C1 segment of cervical spinal cord (tissue), 14 donors: ENCODE measurements around the gene ACAA2.

Experiments
- DNase-seq, 14 donors: peaks; one replicate each; lab custom pipeline; 2025; lab: John Stamatoyannopoulos, UW

Gene ACAA2

DNA sequence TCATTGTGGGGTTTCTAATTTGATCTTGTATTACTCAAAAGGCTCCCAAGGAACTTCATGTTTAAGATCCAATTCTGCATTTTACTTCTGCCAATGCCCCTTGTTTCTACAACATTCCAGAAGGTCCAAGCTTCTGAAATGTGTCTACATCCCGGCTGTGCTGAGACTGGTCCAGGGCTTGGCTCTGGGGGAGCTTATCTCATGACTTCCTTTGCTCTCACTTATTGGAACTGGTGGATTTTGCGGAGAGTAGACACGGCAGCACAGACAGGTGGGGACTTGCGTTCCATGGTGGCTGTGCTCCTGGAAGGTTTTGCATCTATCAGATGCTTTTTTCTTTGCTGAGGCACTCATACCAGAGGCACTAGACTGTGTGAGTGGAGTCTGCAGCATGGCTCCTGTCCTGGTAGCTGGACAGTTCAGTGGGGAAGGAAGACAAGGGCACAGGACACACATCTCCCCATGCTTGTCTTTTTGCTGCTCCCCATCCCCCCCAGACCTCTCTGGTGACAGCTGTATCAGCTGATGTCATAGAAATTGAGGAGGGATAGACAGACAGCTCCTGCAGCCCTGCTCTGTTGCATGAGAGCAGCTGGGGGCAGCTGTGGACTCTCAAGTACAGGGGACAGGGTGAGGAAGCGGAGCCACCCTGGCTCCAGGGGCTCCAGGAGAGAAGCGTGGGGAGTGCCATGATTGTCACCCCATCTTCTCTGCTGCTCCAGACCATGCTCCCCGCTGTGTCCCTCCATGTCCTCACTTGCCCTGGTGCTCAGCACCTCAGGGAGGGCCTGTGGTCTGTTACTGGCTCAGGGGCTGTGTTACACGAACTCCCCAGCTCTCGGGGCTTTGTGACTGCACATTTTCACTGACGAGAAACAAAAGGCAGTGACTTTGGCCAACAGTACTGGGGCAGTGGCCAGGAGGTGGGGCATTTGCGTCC lies 46.0 kb downstream of the ACAA2 start:
- no peak for DNase-seq

DNA sequence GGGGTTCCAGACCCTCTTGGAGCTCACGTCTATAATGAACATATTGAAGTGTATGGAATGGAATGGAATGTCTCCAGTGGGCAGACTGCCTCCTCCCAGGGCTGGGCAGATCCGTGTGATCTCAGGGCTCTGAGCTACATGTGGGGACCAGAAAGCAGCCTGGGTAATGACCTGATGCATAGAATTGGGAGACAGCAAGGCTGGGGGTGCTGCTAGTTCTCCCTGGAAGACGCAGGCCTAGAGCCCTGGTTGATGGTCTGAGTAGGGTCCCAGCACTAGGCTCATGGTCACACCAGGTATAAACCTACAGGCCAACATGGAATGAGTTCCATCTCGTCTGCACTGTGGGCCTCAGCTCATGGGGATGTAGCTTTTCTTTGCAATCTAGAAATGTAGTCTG lies 46.7 kb downstream of the ACAA2 start:
- DNase-seq = no peak

DNA sequence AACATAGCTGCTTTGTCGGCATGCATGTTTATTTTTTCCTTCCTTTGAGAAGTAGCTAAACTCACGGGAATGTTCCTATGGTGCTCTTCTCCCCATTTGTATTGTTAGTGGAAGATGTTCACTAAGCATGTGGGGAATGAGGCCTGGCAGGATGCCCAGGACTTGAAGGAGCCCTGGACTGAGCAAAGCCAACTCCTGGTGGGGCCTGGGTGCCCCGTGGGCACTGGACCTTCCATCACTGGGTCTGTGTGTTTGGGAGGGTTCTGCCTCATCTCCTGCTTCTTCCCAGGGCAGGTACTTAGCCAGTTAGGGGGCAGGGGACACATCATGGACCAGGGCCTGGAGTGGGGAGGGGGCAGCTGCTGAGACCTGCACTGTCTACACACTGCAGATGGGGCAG lies 49.3 kb downstream of the ACAA2 start:
- DNase-seq = no peak

- no peak for DNase-seq
Measured at GRCh38 chr18:49763590-49763989, 49.7 kb downstream of the ACAA2 start.

DNA sequence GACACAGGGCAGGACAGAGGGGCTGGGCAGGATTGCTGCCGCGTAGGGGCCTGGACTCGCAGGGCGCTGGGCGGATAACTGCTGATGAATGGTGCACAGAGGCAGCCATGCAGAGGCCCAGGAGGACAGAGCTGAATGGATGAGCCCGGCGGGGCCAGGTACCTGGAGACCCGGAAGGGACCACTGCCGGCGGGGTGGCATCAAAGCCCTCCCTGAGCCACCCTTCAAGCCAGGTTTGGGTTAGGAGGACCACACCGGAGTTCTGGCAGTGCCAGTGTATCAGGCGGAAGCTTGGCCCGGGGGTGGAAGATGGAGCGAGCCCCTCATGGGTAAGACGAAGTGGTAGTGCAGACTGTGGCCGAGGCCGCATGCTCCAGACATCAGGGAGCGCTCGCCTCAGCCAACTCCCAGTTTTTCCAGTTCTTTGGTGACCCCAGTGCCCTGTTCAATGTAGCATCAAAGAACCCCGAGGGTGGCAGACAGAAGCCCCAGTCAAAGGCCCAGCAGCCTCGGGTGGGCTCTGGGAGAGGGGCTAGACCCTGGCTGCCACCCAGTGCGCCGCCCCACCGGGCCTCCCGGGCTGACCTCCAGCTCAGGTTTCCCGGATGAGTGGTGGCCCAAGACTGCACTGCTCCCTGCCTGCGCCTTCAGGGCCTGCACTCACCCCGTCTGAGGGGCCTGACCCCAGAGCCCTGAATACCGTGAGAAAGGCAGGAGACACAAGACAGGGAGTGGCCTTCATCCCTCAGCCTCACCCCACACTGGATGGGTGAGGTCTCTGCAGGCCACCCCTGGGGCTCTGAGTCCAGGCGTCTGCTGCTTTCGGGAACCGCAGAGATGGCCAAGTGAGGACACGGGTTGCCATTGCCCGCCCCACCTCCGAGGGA lies 50.9 kb downstream of the ACAA2 start:
- DNase-seq = no peak

- no peak for DNase-seq
Measured at GRCh38 chr18:49761771-49762170, 51.6 kb downstream of the ACAA2 start.

DNA sequence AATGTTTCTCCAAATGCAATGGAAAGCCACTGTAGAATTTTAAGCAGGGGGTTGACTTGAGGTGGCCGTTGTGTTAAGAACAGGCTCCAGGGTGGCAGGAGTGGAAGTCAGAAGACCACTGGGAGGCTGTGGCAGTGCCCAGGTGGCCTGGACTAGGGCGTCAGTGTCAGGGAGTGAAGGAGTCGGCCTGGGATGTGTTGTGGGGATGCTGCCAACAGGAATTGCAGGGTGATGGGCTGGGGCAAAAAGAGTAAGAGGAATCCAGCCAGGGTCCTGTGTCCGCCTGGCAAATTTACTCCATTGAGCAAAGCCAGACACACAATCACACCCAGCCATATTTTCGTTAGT lies 55.1 kb downstream of the ACAA2 start:
- no peak for DNase-seq

DNA sequence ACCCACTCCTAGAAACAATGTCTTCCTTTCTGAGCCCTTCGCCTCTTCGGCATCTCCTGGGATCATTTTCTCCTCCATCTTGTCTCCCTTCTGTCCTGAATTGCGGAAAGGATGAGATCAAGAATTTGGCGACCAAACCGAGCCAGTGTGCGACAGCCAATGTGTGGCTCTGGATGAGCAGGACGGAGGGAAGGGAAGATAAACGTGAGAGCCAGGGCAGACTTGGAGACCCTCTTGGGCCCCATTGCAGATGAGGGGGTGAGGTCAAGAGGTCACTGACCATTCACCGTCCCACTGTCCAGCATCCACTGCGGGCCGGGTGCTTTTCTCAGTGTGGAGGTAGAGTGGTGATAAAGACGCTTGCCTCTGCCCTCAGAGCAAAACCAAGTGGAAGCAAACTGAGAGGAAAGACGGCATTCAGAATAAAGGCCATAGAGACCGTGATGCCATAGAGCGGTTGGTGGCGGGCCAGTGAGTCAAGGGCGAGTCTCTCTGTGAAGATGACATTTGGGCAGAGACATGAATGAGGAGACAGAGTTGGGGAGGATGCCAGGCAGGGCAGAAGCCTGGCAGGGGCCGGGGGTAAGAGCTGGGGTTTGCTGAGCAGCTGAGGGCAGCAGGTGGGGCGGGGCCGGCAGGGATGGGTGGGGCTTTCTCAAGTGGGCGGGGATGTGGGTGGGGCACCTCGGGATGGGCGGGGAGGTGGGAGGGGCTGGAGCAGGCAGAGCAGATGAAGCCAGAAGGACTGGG lies 55.6 kb downstream of the ACAA2 start:
- DNase-seq = no peak

- DNase-seq = no peak
Measured at GRCh38 chr18:49756671-49757362, 56.5 kb downstream of the ACAA2 start.

DNA sequence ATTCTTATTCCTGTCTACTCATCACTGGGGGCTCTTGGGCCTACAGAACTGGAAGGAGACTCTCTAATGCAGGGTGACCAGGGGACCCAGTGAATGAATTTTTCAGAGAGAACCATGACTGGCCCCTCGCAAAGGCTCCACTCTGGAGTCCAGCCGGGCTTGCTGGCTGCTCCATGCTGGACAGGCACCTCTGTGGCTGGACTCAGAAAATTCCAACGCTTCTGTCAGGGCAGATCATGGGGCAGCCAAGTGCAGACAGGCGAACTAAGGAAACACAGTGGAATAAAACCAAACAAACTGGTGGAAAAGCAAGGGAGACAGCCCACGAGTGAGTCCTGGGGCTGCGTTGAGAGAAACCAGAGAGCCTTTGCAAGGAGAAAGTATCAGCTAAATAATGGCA lies 57.2 kb downstream of the ACAA2 start:
- DNase-seq = no peak

DNA sequence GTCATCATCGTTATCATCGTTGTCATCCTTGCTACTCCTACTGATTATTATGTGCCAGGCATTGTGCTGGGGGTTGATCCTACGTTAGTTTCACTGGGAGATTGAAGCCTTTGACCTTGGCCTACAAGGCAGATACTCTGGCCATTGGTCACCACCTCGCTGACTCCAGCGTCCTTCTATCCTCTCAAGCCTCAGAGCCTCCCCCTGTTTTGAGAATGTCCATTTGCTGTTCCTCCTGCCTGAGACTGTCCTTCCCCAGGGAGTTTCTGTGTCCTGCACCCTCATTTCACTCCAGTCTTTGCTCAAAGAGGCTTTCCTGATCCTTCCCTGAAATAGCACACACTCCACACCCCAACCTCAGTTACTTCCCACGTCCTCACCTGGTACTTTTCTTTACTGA lies 57.8 kb downstream of the ACAA2 start:
- DNase-seq = no peak

DNA sequence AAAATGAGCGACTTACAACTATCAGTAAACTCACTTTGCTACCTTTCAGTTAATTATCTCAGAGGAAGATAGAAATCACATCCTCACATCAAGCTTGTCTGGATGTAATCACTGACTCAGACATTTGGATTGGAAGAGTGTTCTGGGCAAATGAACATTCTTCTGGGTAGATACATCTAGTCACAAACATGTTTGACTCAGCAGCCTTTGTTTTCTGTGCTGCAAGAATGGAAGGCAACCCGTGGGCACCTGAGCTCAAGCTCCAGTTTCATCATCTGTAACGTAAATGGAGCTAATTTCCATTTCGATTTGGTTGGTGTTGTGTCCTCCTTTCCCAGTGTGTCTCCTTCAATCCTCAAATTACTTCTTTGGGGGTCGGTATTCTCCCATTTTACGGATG lies 58.5 kb downstream of the ACAA2 start:
- no peak for DNase-seq

GRCh38 chr18:49753643-49754042 lies 59.7 kb downstream of the ACAA2 start:
- no peak for DNase-seq

GRCh38 chr18:49752095-49752457 lies 61.3 kb downstream of the ACAA2 start:
- DNase-seq = no peak

GRCh38 chr18:49751427-49752094 lies 61.8 kb downstream of the ACAA2 start:
- DNase-seq = no peak

DNA sequence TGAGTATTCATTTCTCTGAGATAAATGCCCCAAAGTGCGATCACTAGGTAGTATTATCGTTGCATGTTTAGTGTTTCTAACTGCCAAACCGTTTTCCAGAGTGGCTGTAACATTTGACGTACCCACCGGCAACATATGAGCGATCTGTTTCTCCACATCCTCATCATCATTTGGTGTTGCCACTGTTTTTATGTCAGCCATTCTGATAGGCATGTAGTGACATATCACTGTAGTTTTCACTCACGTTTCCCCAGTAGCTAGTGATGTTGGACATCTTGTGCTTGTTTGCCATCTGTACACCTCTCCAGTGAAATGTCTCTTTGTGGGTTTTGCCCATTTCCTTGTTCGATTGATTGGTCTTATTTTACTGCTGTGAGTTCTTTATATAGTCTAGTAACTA lies 63.8 kb downstream of the ACAA2 start:
- no peak for DNase-seq

GRCh38 chr18:49747876-49748275 lies 65.5 kb downstream of the ACAA2 start:
- DNase-seq = no peak

GRCh38 chr18:49745045-49746014 lies 68.0 kb downstream of the ACAA2 start:
- DNase-seq = no peak

- DNase-seq = no peak
Measured at GRCh38 chr18:49744376-49745008, 68.8 kb downstream of the ACAA2 start.
